ENCODE results near the gene FBRSL1. TPM values are rescaled to one million over a fixed set of nuclear protein-coding genes. Genes with fewer than 3 reads are reported as not detected.
"Not testable (repeated sequence)": the region's sequence is repeated elsewhere in the genome, so short reads cannot be mapped to it uniquely, and the experiment has no call there.

Gene FBRSL1
- total RNA-seq, 1 donor = 13.5 TPM

DNA sequence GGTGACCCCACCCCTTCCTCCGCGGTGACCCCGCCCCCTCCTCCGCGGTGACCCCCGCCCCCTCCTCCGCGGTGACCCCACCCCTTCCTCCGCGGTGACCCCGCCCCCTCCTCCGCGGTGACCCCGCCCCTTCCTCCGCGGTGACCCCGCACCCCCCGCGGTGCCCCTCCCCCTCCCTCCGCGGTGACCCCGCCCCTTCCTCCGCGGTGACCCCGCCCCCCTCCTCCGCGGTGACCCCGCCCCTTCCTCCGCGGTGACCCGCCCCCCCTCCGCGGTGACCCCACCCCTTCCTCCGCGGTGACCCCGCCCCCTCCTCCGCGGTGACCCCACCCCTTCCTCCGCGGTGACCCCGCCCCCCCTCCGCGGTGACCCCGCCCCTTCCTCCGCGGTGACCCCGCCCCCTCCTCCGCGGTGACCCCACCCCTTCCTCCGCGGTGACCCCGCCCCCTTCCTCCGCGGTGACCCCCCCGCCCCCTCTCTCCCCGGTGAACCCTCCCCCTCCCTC is 15.1 kb upstream of the FBRSL1 start:
- not testable (repeated sequence) for H3K4me3 ChIP-seq (ENCODE audit: low read length); H3K27me3 ChIP-seq (ENCODE audit: insufficient read depth, low read length); H3K9me3 ChIP-seq (ENCODE audit: low read depth, low read length)
- peaks cover 39% of the 10 kb centered on the region for H3K4me1 ChIP-seq (ENCODE audit: insufficient read depth, low read length)

DNA sequence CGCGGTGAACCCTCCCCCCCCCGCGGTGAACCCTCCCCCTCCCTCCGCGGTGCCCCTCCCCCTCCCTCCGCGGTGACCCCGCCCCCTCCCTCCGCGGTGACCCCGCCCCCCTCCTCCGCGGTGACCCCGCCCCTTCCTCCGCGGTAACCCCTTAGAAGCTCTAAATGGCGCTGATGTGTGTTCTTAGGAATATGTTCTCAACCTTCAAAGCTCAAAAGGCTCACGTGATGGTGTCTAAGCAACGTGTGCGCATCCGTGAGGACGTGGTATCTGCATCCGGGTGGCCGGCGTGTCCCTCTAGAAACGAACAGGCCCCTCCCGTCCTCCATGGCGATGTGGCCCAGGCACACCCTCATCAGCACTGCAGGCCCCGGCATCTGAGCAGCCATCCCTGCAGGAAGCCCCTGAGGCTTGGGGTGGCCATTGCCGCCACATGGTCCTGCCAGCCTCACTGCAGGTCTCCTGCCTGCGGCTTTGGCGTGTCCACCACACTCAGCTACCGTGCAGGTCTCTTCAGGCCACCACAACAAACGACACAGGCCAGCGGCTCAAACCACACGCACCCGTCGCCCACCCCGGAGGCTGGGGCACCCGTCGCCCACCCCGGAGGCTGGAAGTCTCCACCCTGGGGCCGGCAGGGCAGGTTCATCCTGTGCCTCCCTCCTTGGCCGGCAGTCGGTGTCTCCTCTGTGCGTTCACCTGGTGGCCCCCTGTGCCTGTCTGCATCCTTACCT is 14.5 kb upstream of the FBRSL1 start:
- peaks cover 40% of the 10 kb centered on the region for H3K4me1 ChIP-seq (ENCODE audit: insufficient read depth, low read length)
- no peak overlapping the region for H3K4me3 ChIP-seq (ENCODE audit: low read length)

DNA sequence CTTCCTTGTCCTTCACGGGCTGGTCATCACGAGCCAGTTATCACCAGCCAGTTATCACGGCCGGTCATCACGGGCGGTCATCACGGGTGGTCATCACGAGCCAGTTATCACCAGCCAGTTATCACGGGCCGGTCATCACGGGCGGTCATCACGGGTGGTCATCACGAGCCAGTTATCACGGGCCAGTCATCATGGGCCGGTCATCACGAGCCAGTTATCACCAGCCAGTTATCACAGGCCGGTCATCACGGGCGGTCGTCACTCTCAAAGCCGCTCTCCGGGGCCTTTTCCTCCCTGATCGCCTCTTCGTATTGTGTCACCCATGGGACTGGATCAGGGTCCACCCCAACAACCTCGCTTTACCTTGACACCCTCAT is 13.9 kb upstream of the FBRSL1 start:
- Histone ChIP-seq H3K27me3 (ENCODE audit: insufficient read depth, low read length) (no peaks in the 10 kb centered on the region), H3K4me3 (ENCODE audit: low read length) (no peak overlapping the region), H3K4me1 (ENCODE audit: insufficient read depth, low read length) (peaks cover 43% of the 10 kb centered on the region), H3K9me3 (ENCODE audit: low read depth, low read length) (no peaks in the 10 kb centered on the region)

More for the DNA sequence above, 14.5 kb upstream of the FBRSL1 start:
- Histone ChIP-seq H3K27me3 (ENCODE audit: insufficient read depth, low read length) (no peaks in the 10 kb centered on the region), H3K9me3 (ENCODE audit: low read depth, low read length) (no peaks in the 10 kb centered on the region)

DNA sequence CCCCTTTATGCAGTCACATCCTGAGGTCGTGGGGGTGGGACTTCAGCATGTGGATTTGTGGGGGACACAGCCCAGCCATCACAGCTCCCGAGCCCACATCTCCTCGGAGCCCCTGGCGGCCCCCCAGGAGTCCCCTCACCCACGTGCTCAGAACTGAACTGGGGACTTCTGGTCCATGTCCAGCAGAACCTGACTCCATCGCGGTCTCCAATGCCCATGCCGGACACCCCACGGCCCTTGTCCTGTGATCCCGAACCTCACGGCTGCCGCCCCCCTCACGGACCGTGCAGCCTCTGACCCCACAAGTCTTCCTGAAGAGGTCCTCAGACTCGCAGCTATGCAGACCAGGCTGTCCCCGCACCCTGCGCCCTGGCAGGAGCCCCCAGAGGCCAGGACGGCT is 13.5 kb upstream of the FBRSL1 start:
- H3K9me3 ChIP-seq (ENCODE audit: low read depth, low read length) = no peaks in the 10 kb centered on the region
- no peak overlapping the region for H3K4me3 ChIP-seq (ENCODE audit: low read length)
- H3K27me3 ChIP-seq (ENCODE audit: insufficient read depth, low read length) = no peaks in the 10 kb centered on the region
- H3K4me1 ChIP-seq (ENCODE audit: insufficient read depth, low read length) = peaks cover 43% of the 10 kb centered on the region

DNA sequence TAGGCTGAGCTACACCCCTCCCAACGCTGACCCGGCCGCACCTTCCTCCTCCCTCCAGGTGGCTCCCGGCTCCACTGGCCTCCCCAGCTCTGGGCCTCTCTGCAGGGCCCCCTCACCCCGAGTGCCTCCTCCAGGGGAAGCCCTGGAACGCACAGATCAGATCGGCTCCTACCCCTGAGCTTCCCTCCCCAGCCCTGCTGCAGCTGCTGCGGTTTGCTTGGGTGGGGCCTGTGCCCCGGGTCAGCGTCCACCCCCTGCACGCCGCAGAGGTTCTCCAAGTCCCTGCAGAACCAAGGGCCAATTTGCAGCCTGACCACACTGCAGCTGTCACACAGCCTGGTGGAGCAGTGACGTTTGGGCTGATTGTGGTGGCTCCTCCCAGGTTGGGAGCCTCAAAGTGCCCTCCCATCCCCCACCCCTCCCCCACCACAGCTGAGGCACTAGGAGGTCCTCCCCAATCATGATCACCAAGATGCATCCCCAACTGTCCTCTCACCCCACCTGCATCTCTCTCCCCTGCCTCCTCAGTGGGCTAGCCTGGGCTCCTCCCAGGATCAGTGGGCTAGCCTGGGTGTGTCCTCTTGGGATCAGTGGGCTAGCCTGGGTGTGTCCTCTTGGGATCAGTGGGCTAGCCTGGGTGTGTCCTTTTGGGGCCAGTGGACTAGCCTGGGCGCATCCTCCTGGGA is 12.8 kb upstream of the FBRSL1 start:
- Histone ChIP-seq H3K9me3 (ENCODE audit: low read depth, low read length) (no peaks in the 10 kb centered on the region), H3K27me3 (ENCODE audit: insufficient read depth, low read length) (no peaks in the 10 kb centered on the region), H3K4me1 (ENCODE audit: insufficient read depth, low read length) (peaks cover 43% of the 10 kb centered on the region), H3K4me3 (ENCODE audit: low read length) (no peak overlapping the region)

DNA sequence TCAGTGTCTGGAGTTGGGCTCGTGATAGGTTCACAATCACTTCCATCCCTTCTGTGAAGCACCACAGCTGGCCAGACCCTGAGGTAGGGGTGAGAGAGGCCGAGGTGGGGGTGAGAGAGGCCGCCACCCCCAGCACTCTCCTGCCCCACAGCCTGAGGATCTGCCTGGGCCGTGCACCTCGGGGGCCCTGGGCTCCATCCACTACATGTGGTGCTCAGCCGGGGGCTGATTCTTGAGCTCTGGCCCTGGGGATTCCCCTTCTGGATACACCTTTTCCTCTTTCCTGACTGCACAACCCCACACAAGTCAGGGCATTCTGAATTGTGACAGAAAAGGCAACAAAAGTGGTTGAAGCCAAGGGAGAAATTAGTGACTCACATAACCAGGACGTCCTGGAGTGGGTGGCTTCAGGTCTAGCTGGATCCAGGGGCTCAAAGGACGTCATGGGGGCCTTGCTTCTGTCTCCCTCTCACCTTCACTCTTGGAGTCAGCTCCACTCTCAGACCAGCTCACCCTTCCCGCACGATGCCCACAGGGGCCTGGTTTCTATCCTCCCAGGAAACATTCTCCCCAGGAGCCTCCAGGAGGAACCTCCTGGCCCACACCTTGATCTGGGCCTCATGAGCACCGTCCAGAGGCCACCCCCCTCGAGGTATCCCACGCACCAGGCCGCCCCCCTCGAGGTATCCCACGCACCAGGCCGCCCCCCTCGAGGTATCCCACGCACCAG is 12.1 kb upstream of the FBRSL1 start:
- peaks cover 48% of the 10 kb centered on the region for H3K4me1 ChIP-seq (ENCODE audit: insufficient read depth, low read length)
- H3K4me3 ChIP-seq (ENCODE audit: low read length) = no peak overlapping the region
- no peaks in the 10 kb centered on the region for H3K27me3 ChIP-seq (ENCODE audit: insufficient read depth, low read length)
- H3K9me3 ChIP-seq (ENCODE audit: low read depth, low read length) = no peaks in the 10 kb centered on the region

DNA sequence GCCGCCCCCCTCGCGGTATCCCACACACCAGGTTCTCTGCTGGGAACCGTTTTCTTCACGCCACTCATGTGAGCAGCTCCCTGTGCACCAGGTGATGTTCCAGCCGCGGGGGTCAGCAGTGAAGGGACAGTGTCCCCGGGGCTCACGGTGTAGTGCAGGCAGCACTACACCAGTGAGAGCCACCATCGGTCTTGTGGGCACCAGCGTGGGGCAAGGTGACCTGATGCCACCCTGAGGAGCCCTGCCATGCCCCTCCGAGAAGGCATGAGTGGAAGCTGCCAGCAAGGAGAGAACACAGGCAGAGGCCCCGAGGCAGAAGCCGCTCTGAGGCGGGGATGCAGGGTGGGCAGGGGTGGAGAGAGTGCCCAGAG is 11.5 kb upstream of the FBRSL1 start:
- Histone ChIP-seq H3K4me1 (ENCODE audit: insufficient read depth, low read length) (peaks cover 50% of the 10 kb centered on the region), H3K9me3 (ENCODE audit: low read depth, low read length) (no peaks in the 10 kb centered on the region), H3K4me3 (ENCODE audit: low read length) (no peak overlapping the region), H3K27me3 (ENCODE audit: insufficient read depth, low read length) (no peaks in the 10 kb centered on the region)

DNA sequence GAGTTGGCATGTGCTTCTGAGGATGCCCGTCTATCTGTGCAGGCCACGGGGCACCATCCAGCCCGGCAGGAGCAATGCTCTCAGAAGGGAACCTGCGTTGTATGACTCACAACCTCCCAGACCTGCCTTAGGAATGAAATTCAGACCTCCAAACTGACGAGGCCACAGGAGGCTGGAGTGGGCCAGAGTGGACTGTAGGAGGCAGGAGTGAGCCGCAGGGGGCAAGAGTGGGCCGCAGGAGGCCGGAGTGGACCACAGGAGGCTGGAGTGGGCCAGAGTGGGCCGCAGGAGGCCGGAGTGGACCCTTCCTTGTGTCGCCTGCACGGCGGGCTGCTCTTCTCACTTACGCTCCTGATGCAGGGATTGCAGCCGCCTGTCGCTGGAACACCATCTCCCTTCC is 11.1 kb upstream of the FBRSL1 start:
- no peak overlapping the region for H3K4me3 ChIP-seq (ENCODE audit: low read length)
- no peaks in the 10 kb centered on the region for H3K9me3 ChIP-seq (ENCODE audit: low read depth, low read length)
- peaks cover 50% of the 10 kb centered on the region for H3K4me1 ChIP-seq (ENCODE audit: insufficient read depth, low read length)
- no peaks in the 10 kb centered on the region for H3K27me3 ChIP-seq (ENCODE audit: insufficient read depth, low read length)

DNA sequence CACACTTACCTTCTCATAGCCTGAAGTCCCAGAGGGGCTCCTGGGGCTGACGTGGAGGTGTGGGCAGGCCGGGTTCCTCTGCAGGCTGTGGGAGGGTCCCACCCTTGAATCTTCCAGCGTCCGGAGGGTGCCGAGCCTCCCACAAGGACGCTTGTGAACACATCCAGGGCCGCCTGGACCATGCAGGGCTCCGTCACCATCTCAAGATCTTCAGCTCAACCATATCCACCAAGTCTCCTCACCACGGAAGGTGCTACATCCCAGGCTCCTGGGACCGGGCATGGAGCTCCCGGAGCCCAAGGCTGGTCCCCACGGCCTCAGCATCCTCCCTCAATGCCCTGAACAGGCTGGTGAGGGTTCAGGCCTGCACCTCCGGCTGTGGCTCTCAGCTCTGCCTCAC is 10.7 kb upstream of the FBRSL1 start:
- Histone ChIP-seq H3K4me1 (ENCODE audit: insufficient read depth, low read length) (peaks cover 50% of the 10 kb centered on the region), H3K9me3 (ENCODE audit: low read depth, low read length) (no peaks in the 10 kb centered on the region), H3K27me3 (ENCODE audit: insufficient read depth, low read length) (no peaks in the 10 kb centered on the region), H3K4me3 (ENCODE audit: low read length) (no peak overlapping the region)

DNA sequence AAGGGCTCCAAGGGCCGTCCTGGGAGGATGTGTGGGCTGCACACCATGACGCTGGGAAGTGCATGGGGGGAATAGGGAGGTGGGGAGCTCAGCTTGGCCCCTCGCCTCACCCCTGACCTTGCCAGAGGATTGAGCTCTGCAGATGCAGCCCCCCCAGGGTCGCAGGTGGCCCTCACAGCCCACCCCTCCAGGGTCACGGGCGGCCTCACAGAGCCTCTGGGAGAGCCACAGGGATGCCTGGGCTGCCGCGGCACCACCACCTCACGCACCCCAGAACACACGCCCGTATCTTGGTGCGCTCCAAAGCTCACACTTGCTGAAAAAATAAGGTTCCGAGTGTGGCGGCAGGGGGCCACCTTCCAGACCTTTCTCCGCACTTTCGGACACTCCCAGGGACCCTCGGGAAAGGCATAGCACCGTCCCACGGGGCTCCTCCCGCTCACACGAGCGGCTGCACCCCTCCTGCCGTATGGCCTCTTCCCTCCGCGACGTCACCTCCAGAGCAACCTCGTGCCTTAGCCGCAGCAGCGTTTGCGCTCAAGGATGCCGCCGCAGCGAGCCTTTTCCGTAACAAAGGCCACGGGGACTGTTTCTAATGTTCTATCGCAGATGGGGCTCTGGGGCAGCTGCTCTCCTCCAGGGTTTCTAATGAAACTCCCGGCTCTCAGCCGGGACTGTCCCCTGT is 9.9 kb upstream of the FBRSL1 start:
- Histone ChIP-seq H3K4me3 (ENCODE audit: low read length) (no peak overlapping the region), H3K27me3 (ENCODE audit: insufficient read depth, low read length) (no peaks in the 10 kb centered on the region), H3K9me3 (ENCODE audit: low read depth, low read length) (no peaks in the 10 kb centered on the region), H3K4me1 (ENCODE audit: insufficient read depth, low read length) (peaks cover 50% of the 10 kb centered on the region)

DNA sequence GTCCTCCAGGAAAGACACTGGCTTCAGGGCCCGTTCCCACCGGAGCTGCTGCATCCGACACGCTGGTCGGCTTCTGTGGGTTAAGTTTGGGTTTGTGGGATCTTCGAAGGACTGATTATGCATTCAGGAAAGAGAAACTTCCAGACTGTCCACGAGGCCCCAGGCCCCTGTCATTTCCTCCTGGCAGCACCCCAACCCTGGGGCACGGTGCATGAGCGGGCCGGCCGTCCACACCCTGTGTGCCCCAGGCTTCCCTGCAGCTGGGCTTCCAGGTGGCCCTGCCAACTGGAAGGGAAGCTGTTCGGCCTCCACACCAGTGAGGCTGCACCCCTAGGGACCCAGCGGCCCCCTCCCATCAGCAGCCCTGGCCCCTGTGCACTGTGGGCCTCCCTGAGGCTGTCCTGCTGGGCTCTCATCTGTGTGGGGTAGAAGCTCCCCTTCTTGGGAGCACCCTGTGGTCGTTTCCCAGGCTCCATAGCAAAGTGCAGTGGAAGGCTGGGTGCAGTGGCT is 9.3 kb upstream of the FBRSL1 start:
- no peaks in the 10 kb centered on the region for H3K27me3 ChIP-seq (ENCODE audit: insufficient read depth, low read length)
- peaks cover 46% of the 10 kb centered on the region for H3K4me1 ChIP-seq (ENCODE audit: insufficient read depth, low read length)
- no peak overlapping the region for H3K4me3 ChIP-seq (ENCODE audit: low read length)
- H3K9me3 ChIP-seq (ENCODE audit: low read depth, low read length) = no peaks in the 10 kb centered on the region

DNA sequence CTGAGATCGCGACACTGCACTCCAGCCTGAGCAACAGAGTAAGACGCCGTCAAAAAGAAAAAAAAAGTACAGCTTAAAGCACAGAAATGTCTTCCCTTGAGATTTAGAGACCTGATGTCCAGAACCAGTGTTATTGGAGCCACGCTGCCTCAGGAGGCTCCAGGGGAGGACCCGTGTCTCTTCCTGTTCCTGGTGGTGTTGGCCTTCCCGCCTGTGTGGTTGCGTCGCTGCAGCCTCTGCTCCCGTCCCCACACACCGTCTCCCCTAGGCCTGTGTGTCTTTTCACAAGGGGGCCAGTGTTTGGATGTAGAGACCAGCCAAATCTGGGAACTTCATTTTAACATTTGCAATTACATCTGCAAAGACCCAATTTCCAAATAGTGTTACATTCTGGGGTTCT is 8.6 kb upstream of the FBRSL1 start:
- no peaks in the 10 kb centered on the region for H3K9me3 ChIP-seq (ENCODE audit: low read depth, low read length)
- no peak overlapping the region for H3K4me3 ChIP-seq (ENCODE audit: low read length)
- peaks cover 39% of the 10 kb centered on the region for H3K4me1 ChIP-seq (ENCODE audit: insufficient read depth, low read length)
- no peaks in the 10 kb centered on the region for H3K27me3 ChIP-seq (ENCODE audit: insufficient read depth, low read length)

DNA sequence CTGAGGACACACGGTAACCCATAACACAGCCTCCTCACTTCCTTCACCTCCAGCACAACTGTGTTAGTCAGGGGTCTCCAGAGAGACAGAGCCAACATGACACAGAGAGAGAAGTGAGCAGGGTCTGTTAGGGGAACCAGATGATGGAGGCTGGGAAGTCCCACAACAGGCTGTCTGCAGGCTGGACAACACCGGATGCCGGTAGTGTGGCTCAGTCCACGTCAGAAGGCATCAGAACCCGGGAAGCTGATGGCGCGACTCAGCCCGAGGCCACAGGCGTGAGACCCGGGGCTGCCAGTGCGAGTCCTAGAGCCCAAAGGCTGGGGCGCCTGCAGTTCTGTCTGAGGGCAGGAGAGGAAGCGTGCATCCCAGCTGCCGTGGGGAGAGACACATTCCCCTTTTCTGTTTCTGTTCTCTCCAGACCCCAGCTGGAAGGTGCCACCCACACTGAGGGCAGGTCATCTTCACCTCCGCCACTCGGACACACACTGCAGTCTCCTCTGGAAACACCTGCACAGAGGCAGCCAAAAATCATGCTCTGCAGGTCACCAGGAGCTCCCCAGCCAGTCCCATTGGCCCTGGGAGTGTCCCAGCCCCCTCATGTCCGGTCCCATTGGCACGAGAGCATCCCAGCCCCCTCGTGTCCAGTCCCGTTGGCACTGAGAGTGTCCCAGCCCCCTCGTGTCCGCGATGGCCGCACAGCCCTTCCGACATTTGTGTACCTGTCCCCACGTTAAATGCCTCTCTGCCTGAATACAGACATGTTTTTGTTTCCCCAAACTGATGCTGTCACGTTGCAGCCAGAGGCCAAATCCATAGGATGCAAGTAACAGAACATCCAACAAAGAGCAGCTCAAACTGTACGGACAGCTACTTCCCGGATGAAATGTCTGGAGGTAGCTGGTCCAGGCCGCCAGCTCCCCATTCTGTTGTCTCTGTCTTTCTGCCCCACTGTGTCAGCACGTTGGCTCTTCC is 7.9 kb upstream of the FBRSL1 start:
- Histone ChIP-seq H3K4me1 (ENCODE audit: insufficient read depth, low read length) (peaks cover 34% of the 10 kb centered on the region), H3K4me3 (ENCODE audit: low read length) (no peak overlapping the region), H3K9me3 (ENCODE audit: low read depth, low read length) (no peaks in the 10 kb centered on the region), H3K27me3 (ENCODE audit: insufficient read depth, low read length) (no peaks in the 10 kb centered on the region)

DNA sequence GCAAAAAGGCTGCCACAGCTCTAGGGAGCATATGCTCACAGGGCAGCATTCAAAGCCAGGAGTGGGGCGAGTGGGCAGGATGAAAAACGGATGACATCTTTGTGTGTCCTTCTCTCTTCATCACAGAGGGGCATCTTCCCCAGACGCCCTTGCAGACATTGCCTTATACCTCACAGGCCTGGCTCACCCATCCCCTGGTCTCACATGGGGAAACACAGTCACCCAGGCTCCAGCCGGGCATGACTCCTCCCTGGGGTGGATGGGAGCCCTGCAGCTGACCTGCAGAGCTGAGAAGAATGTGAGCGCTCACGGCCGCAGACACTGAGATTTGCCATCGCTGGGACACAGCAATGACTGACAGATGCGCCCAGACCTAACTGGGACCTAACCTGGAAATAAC is 7.2 kb upstream of the FBRSL1 start:
- no peaks in the 10 kb centered on the region for H3K27me3 ChIP-seq (ENCODE audit: insufficient read depth, low read length)
- H3K4me3 ChIP-seq (ENCODE audit: low read length) = no peak overlapping the region
- H3K9me3 ChIP-seq (ENCODE audit: low read depth, low read length) = no peaks in the 10 kb centered on the region
- H3K4me1 ChIP-seq (ENCODE audit: insufficient read depth, low read length) = peaks cover 38% of the 10 kb centered on the region

Data from mononuclear cell (primary cell).